ENCODE data around the gene KLHL29.

The KLHL29 gene

GRCh38 chr2:23488584-23488983 is 103.6 kb downstream of the KLHL29 start:
- Histone ChIP-seq H3K36me3 (ENCODE audit: control insufficient read depth in 1 of 2, insufficient read depth in 2 of 2, low read length in 2 of 2) (no peaks in the 10 kb centered on the region), H3K9me3 (ENCODE audit: control insufficient read depth in 1 of 2, low read length in 2 of 2) (no peaks in the 10 kb centered on the region), H3K4me1 (ENCODE audit: control insufficient read depth in 1 of 2, insufficient read depth in 2 of 2, low read length in 2 of 2) (no peaks in the 10 kb centered on the region), H3K9ac (ENCODE audit: low read depth in 1 of 2, low read length in 2 of 2) (no peak overlapping the region), H3K4me3 (ENCODE audit: low read depth in 1 of 2, low read length in 2 of 2) (no peak overlapping the region), H3K27ac (ENCODE audit: low read depth, low read length) (no peak overlapping the region), H3K27me3 (ENCODE audit: control insufficient read depth in 1 of 2, insufficient read depth in 2 of 2, low read length in 2 of 2) (no peaks in the 10 kb centered on the region)

GRCh38 chr2:23489471-23490322 is 104.7 kb downstream of the KLHL29 start:
- Histone ChIP-seq H3K27ac (ENCODE audit: low read depth, low read length) (no peak overlapping the region), H3K9me3 (ENCODE audit: control insufficient read depth in 1 of 2, low read length in 2 of 2) (no peaks in the 10 kb centered on the region)

DNA sequence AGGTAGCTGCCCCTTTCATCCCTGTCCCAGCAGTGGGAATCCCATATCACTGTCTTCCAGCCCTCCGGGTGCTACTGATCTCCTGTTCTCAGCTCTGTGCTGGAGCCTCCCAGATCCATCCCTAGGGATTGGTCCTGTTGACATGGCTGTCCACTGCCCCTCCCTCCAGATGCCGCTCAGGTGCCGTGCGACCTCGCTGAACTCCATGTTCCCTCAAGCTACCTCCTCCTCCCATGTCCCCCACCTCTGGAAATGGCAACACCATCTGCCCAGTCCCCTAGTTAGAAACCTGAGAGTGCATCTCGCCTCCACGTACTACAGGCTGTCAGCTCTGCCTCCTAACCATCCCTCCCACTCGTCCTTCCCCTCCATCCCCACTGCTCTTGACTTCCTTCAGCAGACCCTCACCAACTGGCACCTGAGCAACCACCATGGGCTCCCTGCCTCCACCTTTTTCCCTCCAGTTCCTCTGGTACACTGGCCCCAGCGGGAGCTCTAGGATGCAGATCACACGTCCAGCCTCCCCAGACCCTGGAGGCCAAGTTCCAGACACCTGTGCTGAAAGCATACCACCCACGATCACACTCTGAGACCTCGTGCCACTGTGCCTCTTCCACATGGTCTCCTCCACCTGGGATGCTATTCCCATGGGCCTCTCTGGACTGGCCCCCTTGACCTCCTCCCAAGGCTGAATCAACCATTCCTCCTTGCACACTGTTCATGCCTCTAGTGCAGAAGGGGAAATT is 106.8 kb downstream of the KLHL29 start:
- H3K27ac ChIP-seq (ENCODE audit: low read depth, low read length): no peak overlapping the region
- no peaks in the 10 kb centered on the region for H3K4me1 ChIP-seq (ENCODE audit: control insufficient read depth in 1 of 2, insufficient read depth in 2 of 2, low read length in 2 of 2)
- H3K9ac ChIP-seq (ENCODE audit: low read depth in 1 of 2, low read length in 2 of 2): no peak overlapping the region
- H3K36me3 ChIP-seq (ENCODE audit: control insufficient read depth in 1 of 2, insufficient read depth in 2 of 2, low read length in 2 of 2): no peaks in the 10 kb centered on the region
- H3K9me3 ChIP-seq (ENCODE audit: control insufficient read depth in 1 of 2, low read length in 2 of 2): no peaks in the 10 kb centered on the region
- H3K27me3 ChIP-seq (ENCODE audit: control insufficient read depth in 1 of 2, insufficient read depth in 2 of 2, low read length in 2 of 2): no peaks in the 10 kb centered on the region
- no peak overlapping the region for H3K4me3 ChIP-seq (ENCODE audit: low read depth in 1 of 2, low read length in 2 of 2)

More at GRCh38 chr2:23489471-23490322, 104.7 kb downstream of the KLHL29 start:
- no peaks in the 10 kb centered on the region for H3K36me3 ChIP-seq (ENCODE audit: control insufficient read depth in 1 of 2, insufficient read depth in 2 of 2, low read length in 2 of 2)
- H3K4me1 ChIP-seq (ENCODE audit: control insufficient read depth in 1 of 2, insufficient read depth in 2 of 2, low read length in 2 of 2): no peaks in the 10 kb centered on the region
- no peak overlapping the region for H3K9ac ChIP-seq (ENCODE audit: low read depth in 1 of 2, low read length in 2 of 2)
- H3K4me3 ChIP-seq (ENCODE audit: low read depth in 1 of 2, low read length in 2 of 2): no peak overlapping the region
- H3K27me3 ChIP-seq (ENCODE audit: control insufficient read depth in 1 of 2, insufficient read depth in 2 of 2, low read length in 2 of 2): no peaks in the 10 kb centered on the region

DNA sequence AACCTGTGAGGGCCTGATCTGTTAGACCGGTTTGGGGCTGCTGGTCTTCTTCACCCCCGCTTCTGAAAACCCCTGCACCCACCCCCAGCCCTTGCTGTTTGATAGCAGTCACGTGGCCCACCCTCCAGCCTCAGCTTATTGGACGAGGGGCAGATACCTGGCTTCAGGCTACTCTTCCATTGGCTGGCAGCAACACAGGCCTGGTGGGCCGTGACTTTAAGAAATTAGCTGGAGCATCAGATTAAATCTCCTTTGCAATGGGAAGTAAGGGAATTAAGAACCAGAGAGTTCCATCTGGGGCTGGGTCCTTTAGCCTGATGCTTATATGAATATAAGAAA is 107.3 kb downstream of the KLHL29 start:
- no peak overlapping the region for H3K27ac ChIP-seq (ENCODE audit: low read depth, low read length)
- no peaks in the 10 kb centered on the region for H3K9me3 ChIP-seq (ENCODE audit: control insufficient read depth in 1 of 2, low read length in 2 of 2)
- H3K36me3 ChIP-seq (ENCODE audit: control insufficient read depth in 1 of 2, insufficient read depth in 2 of 2, low read length in 2 of 2): no peaks in the 10 kb centered on the region
- no peak overlapping the region for H3K4me3 ChIP-seq (ENCODE audit: low read depth in 1 of 2, low read length in 2 of 2)
- H3K4me1 ChIP-seq (ENCODE audit: control insufficient read depth in 1 of 2, insufficient read depth in 2 of 2, low read length in 2 of 2): no peaks in the 10 kb centered on the region
- H3K9ac ChIP-seq (ENCODE audit: low read depth in 1 of 2, low read length in 2 of 2): no peak overlapping the region
- no peaks in the 10 kb centered on the region for H3K27me3 ChIP-seq (ENCODE audit: control insufficient read depth in 1 of 2, insufficient read depth in 2 of 2, low read length in 2 of 2)

- H3K9me3 ChIP-seq (ENCODE audit: control insufficient read depth in 1 of 2, low read length in 2 of 2): no peaks in the 10 kb centered on the region
These were observed 107.9 kb downstream of the KLHL29 start for GRCh38 chr2:23492921-23493320.

GRCh38 chr2:23493846-23494245 is 108.9 kb downstream of the KLHL29 start:
- Histone ChIP-seq H3K27ac (ENCODE audit: low read depth, low read length) (no peak overlapping the region), H3K4me3 (ENCODE audit: low read depth in 1 of 2, low read length in 2 of 2) (no peak overlapping the region), H3K36me3 (ENCODE audit: control insufficient read depth in 1 of 2, insufficient read depth in 2 of 2, low read length in 2 of 2) (no peaks in the 10 kb centered on the region), H3K27me3 (ENCODE audit: control insufficient read depth in 1 of 2, insufficient read depth in 2 of 2, low read length in 2 of 2) (no peaks in the 10 kb centered on the region), H3K9me3 (ENCODE audit: control insufficient read depth in 1 of 2, low read length in 2 of 2) (no peaks in the 10 kb centered on the region), H3K4me1 (ENCODE audit: control insufficient read depth in 1 of 2, insufficient read depth in 2 of 2, low read length in 2 of 2) (no peaks in the 10 kb centered on the region), H3K9ac (ENCODE audit: low read depth in 1 of 2, low read length in 2 of 2) (no peak overlapping the region)

More at GRCh38 chr2:23492921-23493320, 107.9 kb downstream of the KLHL29 start:
- H3K9ac ChIP-seq (ENCODE audit: low read depth in 1 of 2, low read length in 2 of 2): no peak overlapping the region
- H3K27me3 ChIP-seq (ENCODE audit: control insufficient read depth in 1 of 2, insufficient read depth in 2 of 2, low read length in 2 of 2): no peaks in the 10 kb centered on the region
- no peak overlapping the region for H3K4me3 ChIP-seq (ENCODE audit: low read depth in 1 of 2, low read length in 2 of 2)
- H3K27ac ChIP-seq (ENCODE audit: low read depth, low read length): no peak overlapping the region
- H3K4me1 ChIP-seq (ENCODE audit: control insufficient read depth in 1 of 2, insufficient read depth in 2 of 2, low read length in 2 of 2): no peaks in the 10 kb centered on the region
- no peaks in the 10 kb centered on the region for H3K36me3 ChIP-seq (ENCODE audit: control insufficient read depth in 1 of 2, insufficient read depth in 2 of 2, low read length in 2 of 2)

- no peaks in the 10 kb centered on the region for H3K4me1 ChIP-seq (ENCODE audit: control insufficient read depth in 1 of 2, insufficient read depth in 2 of 2, low read length in 2 of 2)
- H3K9ac ChIP-seq (ENCODE audit: low read depth in 1 of 2, low read length in 2 of 2): no peak overlapping the region
- H3K36me3 ChIP-seq (ENCODE audit: control insufficient read depth in 1 of 2, insufficient read depth in 2 of 2, low read length in 2 of 2): no peaks in the 10 kb centered on the region
- no peaks in the 10 kb centered on the region for H3K9me3 ChIP-seq (ENCODE audit: control insufficient read depth in 1 of 2, low read length in 2 of 2)
- H3K27ac ChIP-seq (ENCODE audit: low read depth, low read length): no peak overlapping the region
- H3K27me3 ChIP-seq (ENCODE audit: control insufficient read depth in 1 of 2, insufficient read depth in 2 of 2, low read length in 2 of 2): no peaks in the 10 kb centered on the region
- H3K4me3 ChIP-seq (ENCODE audit: low read depth in 1 of 2, low read length in 2 of 2): no peak overlapping the region
These were observed 109.3 kb downstream of the KLHL29 start for GRCh38 chr2:23494286-23494685.

DNA sequence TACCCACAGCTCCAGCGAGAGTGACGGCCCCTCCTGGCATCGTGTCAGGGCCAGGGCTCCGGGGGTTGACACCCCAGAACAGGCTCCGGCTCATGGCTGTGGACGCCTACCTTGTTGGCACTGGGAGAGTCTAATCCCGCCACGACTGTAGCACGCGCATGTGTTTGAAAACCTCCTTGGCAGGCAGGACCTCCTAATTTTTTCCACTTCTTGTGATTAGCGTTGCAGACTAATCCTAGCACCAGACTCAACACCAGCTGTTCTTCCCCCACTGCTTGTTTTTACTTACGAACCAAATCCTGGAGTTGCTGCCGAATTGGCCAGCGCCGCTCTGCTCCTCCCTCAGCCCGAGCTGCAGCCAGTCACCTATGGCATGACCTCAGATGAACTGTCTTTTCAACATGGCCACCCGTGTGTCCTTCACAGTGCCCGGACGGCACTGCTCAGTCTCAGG is 110.7 kb downstream of the KLHL29 start:
- Histone ChIP-seq H3K9ac (ENCODE audit: low read depth in 1 of 2, low read length in 2 of 2) (no peak overlapping the region), H3K4me3 (ENCODE audit: low read depth in 1 of 2, low read length in 2 of 2) (no peak overlapping the region), H3K4me1 (ENCODE audit: control insufficient read depth in 1 of 2, insufficient read depth in 2 of 2, low read length in 2 of 2) (no peaks in the 10 kb centered on the region), H3K36me3 (ENCODE audit: control insufficient read depth in 1 of 2, insufficient read depth in 2 of 2, low read length in 2 of 2) (no peaks in the 10 kb centered on the region), H3K9me3 (ENCODE audit: control insufficient read depth in 1 of 2, low read length in 2 of 2) (no peaks in the 10 kb centered on the region), H3K27ac (ENCODE audit: low read depth, low read length) (no peak overlapping the region), H3K27me3 (ENCODE audit: control insufficient read depth in 1 of 2, insufficient read depth in 2 of 2, low read length in 2 of 2) (no peaks in the 10 kb centered on the region)

- Histone ChIP-seq H3K27me3 (ENCODE audit: control insufficient read depth in 1 of 2, insufficient read depth in 2 of 2, low read length in 2 of 2) (no peaks in the 10 kb centered on the region), H3K4me3 (ENCODE audit: low read depth in 1 of 2, low read length in 2 of 2) (no peak overlapping the region), H3K27ac (ENCODE audit: low read depth, low read length) (no peak overlapping the region), H3K9me3 (ENCODE audit: control insufficient read depth in 1 of 2, low read length in 2 of 2) (no peaks in the 10 kb centered on the region), H3K9ac (ENCODE audit: low read depth in 1 of 2, low read length in 2 of 2) (no peak overlapping the region), H3K36me3 (ENCODE audit: control insufficient read depth in 1 of 2, insufficient read depth in 2 of 2, low read length in 2 of 2) (no peaks in the 10 kb centered on the region), H3K4me1 (ENCODE audit: control insufficient read depth in 1 of 2, insufficient read depth in 2 of 2, low read length in 2 of 2) (no peaks in the 10 kb centered on the region)
These were observed 111.5 kb downstream of the KLHL29 start for GRCh38 chr2:23496456-23496855.

GRCh38 chr2:23497063-23497462 is 112.1 kb downstream of the KLHL29 start:
- H3K27me3 ChIP-seq (ENCODE audit: control insufficient read depth in 1 of 2, insufficient read depth in 2 of 2, low read length in 2 of 2): no peaks in the 10 kb centered on the region
- no peaks in the 10 kb centered on the region for H3K9me3 ChIP-seq (ENCODE audit: control insufficient read depth in 1 of 2, low read length in 2 of 2)
- no peak overlapping the region for H3K9ac ChIP-seq (ENCODE audit: low read depth in 1 of 2, low read length in 2 of 2)
- H3K4me3 ChIP-seq (ENCODE audit: low read depth in 1 of 2, low read length in 2 of 2): no peak overlapping the region
- no peak overlapping the region for H3K27ac ChIP-seq (ENCODE audit: low read depth, low read length)
- H3K4me1 ChIP-seq (ENCODE audit: control insufficient read depth in 1 of 2, insufficient read depth in 2 of 2, low read length in 2 of 2): no peaks in the 10 kb centered on the region
- H3K36me3 ChIP-seq (ENCODE audit: control insufficient read depth in 1 of 2, insufficient read depth in 2 of 2, low read length in 2 of 2): no peaks in the 10 kb centered on the region
